Kidney (tissue), 14 donors: ENCODE results near the gene ABCA12. TPM values are rescaled to one million over a fixed set of nuclear protein-coding genes. Genes with fewer than 3 reads are reported as not detected.

Experiments
- DNase-seq, 5 donors: peaks; one replicate each; pipeline ENCODE4 v3.0.0-alpha.2; 2013 to 2020
- FAIRE-seq: peaks from 2 replicates; lab custom pipeline; 2012; peaks lifted over from hg19 to GRCh38; lab: Jason Lieb, UNC
- H3K27ac ChIP-seq, 2 donors: one replicate each; pipeline ENCODE4 v1.7.0; 2013; ENCODE audit warnings: low read depth in 2 of 2, low read length in 2 of 2, inconsistent platforms in 1 of 2
- H3K27me3 ChIP-seq: one replicate; pipeline ENCODE4 v1.7.1; 2013; ENCODE audit warnings: low read length, inconsistent platforms; ENCODE audit not compliant: control insufficient read depth, insufficient read depth
- H3K36me3 ChIP-seq, 3 donors: one replicate each; pipeline versions ENCODE4 v1.7.0 to v1.7.1; 2013; ENCODE audit warnings: low read length in 3 of 3, control low read depth in 1 of 3, inconsistent platforms in 1 of 3; ENCODE audit not compliant: insufficient read depth in 3 of 3, control insufficient read depth in 2 of 3
- H3K4me1 ChIP-seq, 3 donors: one replicate each; pipeline versions ENCODE4 v1.7.0 to v1.7.1; 2013; ENCODE audit warnings: low read length in 3 of 3, inconsistent platforms in 1 of 3, low read depth in 1 of 3; ENCODE audit not compliant: control insufficient read depth in 2 of 3, insufficient read depth in 2 of 3
- H3K4me3 ChIP-seq, 3 donors: one replicate each; pipeline versions ENCODE4 v1.7.0 to v1.8.1; 2013; ENCODE audit warnings: low read length in 3 of 3, control low read depth in 1 of 3, inconsistent platforms in 1 of 3
- H3K9ac ChIP-seq, 3 donors: one replicate each; pipeline versions ENCODE4 v1.7.0 to v1.7.1; 2013; ENCODE audit warnings: low read length in 3 of 3, control low read depth in 1 of 3, inconsistent platforms in 1 of 3
- H3K9me3 ChIP-seq, 3 donors: one replicate each; pipeline versions ENCODE4 v1.7.0 to v1.7.1; 2013; ENCODE audit warnings: low read length in 3 of 3, control low read depth in 1 of 3, inconsistent platforms in 1 of 3; ENCODE audit not compliant: control insufficient read depth in 2 of 3, insufficient read depth in 1 of 3
- intact Hi-C: fragments of 100-400 bp; cut with DNase I; formaldehyde crosslinking; loops from one replicate; pipeline ENCODE4 v1.11.1; 2022
- polyA plus RNA-seq: library from polyadenylated mRNA; stranded (reverse); fragments of 350-450 nt; fragmentation: Illumina TruSeq; extraction: RNeasy Lipid Tissue Mini Kit (QIAGEN cat#74804); gene quantifications from one replicate; pipeline ENCODE4 v1.2.3, GENCODE V29; 2014; ENCODE audit warnings: low read depth, low replicate concordance; ENCODE audit not compliant: insufficient read depth
- total RNA-seq: library from RNA; stranded (reverse); fragmentation: NEBNext Ultra II Directional; extraction: Animal tissue kit (Norgen Biotek cat#: 25700); gene quantifications from one replicate; pipeline ENCODE4 v1.2.1, GENCODE V29; 2021
- TF ChIP-seq, protein P1 (sequence below): IDR thresholded peaks from 3 replicates; pipeline ENCODE4 v1.5.1; 2012; ENCODE audit warnings: mild to moderate bottlenecking, moderate library complexity, borderline replicate concordance; ENCODE audit not compliant: insufficient read depth; ENCODE audit errors: extremely low read depth
- donor health status: control.
- donor health status: control.
- donor health status: control.
- donor health status: control.
- donor health status: control.
- donor health status: DM: yes; HTN: yes; CAD: no.
- donor health status: Normal renal cell carcinoma (clear cell type).

ABCA12 gene
- total and polyA plus RNA-seq, 2 donors from 2014 or later, result 0.37 to 3.0 TPM

DNA sequence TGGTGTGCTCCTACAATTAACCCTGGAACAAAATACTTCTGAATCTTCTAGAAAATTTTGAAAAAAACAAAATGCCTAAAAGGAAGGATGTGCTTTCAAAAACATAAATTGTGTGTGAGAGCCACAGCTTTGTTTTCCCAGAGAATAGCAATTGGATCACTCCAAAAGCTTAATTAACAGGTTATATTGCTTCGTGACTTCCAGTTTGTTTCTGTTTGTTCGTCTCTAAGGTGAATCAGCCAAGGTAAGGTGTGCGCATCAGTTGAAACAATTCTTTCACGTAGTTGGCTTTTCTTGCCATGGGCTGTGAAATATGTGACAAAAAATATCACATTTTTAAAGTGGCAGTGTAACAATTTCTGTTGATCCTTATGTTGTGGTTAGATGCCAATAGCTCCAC is 238.7 kb downstream of the ABCA12 start:
- no peak overlapping the region for H3K27ac ChIP-seq
- H3K4me3 ChIP-seq, result no peak overlapping the region
- no peak overlapping the region for H3K9ac ChIP-seq
- H3K36me3 ChIP-seq, result no peaks in the 10 kb centered on the region
- intact Hi-C loops, result no loop called here
- no peaks in the 10 kb centered on the region for H3K4me1 ChIP-seq
- no peaks in the 10 kb centered on the region for H3K9me3 ChIP-seq
- TF ChIP-seq, protein P1, sequence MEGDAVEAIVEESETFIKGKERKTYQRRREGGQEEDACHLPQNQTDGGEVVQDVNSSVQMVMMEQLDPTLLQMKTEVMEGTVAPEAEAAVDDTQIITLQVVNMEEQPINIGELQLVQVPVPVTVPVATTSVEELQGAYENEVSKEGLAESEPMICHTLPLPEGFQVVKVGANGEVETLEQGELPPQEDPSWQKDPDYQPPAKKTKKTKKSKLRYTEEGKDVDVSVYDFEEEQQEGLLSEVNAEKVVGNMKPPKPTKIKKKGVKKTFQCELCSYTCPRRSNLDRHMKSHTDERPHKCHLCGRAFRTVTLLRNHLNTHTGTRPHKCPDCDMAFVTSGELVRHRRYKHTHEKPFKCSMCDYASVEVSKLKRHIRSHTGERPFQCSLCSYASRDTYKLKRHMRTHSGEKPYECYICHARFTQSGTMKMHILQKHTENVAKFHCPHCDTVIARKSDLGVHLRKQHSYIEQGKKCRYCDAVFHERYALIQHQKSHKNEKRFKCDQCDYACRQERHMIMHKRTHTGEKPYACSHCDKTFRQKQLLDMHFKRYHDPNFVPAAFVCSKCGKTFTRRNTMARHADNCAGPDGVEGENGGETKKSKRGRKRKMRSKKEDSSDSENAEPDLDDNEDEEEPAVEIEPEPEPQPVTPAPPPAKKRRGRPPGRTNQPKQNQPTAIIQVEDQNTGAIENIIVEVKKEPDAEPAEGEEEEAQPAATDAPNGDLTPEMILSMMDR, result no peak
- FAIRE-seq, result no peak
- no peaks in the 10 kb centered on the region for H3K27me3 ChIP-seq
- DNase-seq, result no peak

DNA sequence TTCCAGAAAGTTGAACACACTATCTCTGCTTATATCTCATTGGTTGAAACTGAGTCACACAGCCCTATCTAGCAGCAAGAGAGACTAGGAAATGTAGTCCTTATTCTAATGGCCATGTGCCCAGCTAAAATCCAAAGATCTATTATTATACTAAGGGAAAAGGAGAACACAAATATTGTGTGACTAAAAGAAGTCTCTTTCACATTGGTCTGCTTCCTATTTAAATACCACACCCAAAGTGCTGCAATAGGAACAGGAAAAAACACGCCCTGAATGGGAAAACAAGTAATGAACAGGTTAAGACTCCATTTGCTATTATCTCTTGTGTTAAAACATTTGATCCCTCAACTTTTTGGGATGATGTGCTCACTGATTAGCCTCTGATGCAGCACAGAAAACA is 242.2 kb downstream of the ABCA12 start:
- intact Hi-C loops, result no loop called here
- H3K27ac ChIP-seq, result no peak overlapping the region
- DNase-seq (no peak), FAIRE-seq (no peak)
- H3K9ac ChIP-seq, result no peak overlapping the region
- no peaks in the 10 kb centered on the region for H3K36me3 ChIP-seq
- TF ChIP-seq, protein P1, result no peak
- no peaks in the 10 kb centered on the region for H3K4me1 ChIP-seq
- H3K27me3 ChIP-seq, result no peaks in the 10 kb centered on the region
- H3K9me3 ChIP-seq, result no peaks in the 10 kb centered on the region
- H3K4me3 ChIP-seq, result no peak overlapping the region

DNA sequence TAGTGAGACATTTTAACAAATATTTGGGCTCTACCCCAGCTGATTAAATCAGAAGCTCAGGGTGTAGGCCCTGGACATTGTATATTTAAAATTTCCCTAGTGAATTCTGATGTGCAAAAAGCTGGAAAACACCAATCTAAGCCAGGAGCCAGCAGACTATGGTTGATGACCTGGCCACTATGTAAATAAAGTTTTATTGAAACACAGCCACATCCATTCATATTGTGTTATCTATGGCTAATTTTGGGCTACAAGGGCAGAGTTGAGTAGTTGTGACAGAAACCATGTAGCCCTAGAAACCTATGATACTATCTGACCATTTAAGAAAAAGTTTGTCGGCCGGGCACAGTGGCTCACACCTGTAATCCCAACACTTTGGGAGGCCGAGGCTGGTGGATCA is 243.0 kb downstream of the ABCA12 start:
- Histone ChIP-seq H3K9me3 (no peaks in the 10 kb centered on the region), H3K9ac (no peak overlapping the region), H3K27ac (no peak overlapping the region), H3K27me3 (no peaks in the 10 kb centered on the region), H3K4me3 (no peak overlapping the region), H3K4me1 (no peaks in the 10 kb centered on the region), H3K36me3 (no peaks in the 10 kb centered on the region)
- DNase-seq (no peak), FAIRE-seq (no peak)
- intact Hi-C loops, result no loop called here
- TF ChIP-seq, protein P1, result no peak

DNA sequence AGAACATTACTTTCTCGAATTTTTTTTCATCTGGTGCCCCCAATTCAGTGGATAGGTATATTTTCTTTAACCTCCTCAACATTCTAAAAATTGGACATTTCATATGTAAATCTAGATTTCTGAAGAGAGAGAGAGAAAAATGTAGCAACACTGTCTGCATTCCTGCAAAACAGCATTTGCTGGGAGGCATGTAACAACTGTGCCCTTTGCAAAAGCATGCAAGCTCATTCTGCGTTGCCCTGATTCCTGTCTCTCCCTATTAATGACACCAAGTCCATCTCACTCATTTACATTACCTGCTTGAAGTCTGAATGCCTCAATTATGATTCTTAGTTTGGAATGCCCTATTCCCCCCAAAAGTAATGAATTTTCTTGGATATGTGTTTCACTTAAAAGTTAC is 249.1 kb downstream of the ABCA12 start:
- Histone ChIP-seq H3K4me3 (no peak overlapping the region), H3K9ac (no peak overlapping the region), H3K9me3 (no peaks in the 10 kb centered on the region), H3K27me3 (no peaks in the 10 kb centered on the region), H3K27ac (no peak overlapping the region), H3K4me1 (no peaks in the 10 kb centered on the region), H3K36me3 (no peaks in the 10 kb centered on the region)
- intact Hi-C loops, result no loop called here
- TF ChIP-seq, protein P1, result no peak
- DNase-seq (no peak), FAIRE-seq (no peak)
